Right ventricle myocardium inferior (tissue), 1 donor: ENCODE results near the gene CYB5R4. TPM values are rescaled to one million over a fixed set of nuclear protein-coding genes. Genes with fewer than 3 reads are reported as not detected.

Experiments used
- ATAC-seq: fragments of 200-7000 bp; cut with Tn5 transposase; one replicate; pipeline ENCODE4 v1.9.1; 2020; ENCODE audit warnings: mild to moderate bottlenecking, moderate library complexity
- DNase-seq: peaks from one replicate; pipeline ENCODE4 v3.0.0; 2021; ENCODE audit errors: missing footprints
- intact Hi-C: fragments of 100-400 bp; cut with DNase I; formaldehyde crosslinking; loops from one replicate; pipeline ENCODE4 v1.11.0; 2022
- total RNA-seq: library from RNA; stranded (reverse); fragmentation: NEBNext Ultra II Directional; extraction: Animal tissue kit (Norgen Biotek cat#: 25700); gene quantifications from one replicate; pipeline ENCODE4 v1.2.1, GENCODE V29; 2021
- donor health status: DM: no; HTN: yes; CAD: no; lungs with severe emphysema.

Gene CYB5R4
- total RNA-seq, 1 donor from 2014 or later, result 15.9 TPM

- intact Hi-C loops, result no loop called here
- no peak for ATAC-seq
- DNase-seq, result no peak
Observed at GRCh38 chr6:83960664-83961063, 101.2 kb downstream of the CYB5R4 start.

DNA sequence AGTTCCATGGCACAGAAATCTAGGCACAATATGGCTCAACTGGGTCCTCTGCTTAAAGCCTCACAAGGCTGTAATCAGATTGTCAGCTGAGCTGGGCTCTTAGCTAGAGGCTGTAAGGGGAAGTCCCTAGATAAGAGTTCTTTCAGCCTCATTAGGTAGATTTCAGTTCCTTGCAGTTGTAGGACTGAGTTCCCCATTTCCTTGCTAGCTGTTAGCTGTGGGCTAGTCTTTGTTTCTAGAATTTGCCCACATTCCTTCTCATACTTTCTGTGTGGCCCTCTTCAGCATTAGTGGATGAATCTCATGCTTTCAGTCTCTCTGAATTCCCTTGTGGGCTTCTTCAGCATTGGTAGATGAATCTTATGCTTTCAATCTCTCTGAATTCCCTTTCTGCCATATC, 103.1 kb downstream of the CYB5R4 start:
- no peak for DNase-seq
- intact Hi-C loops, result no loop called here
- ATAC-seq, result no peak

DNA sequence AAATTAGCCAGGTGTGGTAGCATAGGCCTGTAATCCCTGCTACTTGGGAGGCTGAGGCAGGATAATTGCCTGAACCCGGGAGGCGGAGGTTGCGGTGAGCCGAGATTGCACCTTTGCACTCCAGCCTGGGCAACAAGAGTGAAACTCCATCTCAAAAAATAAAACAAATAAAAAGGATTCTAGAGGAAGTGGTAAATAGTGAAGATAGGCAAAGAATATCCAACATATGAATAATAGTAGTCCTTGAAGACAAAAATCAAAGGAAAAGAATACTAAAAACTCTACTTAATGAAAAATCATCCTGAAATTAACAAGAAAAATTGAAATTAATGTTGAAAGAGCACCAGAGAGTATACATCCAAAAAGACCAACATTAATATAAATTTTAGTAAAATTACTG, 107.0 kb downstream of the CYB5R4 start:
- ATAC-seq, result no peak
- intact Hi-C loops, result no loop called here
- DNase-seq, result no peak

DNA sequence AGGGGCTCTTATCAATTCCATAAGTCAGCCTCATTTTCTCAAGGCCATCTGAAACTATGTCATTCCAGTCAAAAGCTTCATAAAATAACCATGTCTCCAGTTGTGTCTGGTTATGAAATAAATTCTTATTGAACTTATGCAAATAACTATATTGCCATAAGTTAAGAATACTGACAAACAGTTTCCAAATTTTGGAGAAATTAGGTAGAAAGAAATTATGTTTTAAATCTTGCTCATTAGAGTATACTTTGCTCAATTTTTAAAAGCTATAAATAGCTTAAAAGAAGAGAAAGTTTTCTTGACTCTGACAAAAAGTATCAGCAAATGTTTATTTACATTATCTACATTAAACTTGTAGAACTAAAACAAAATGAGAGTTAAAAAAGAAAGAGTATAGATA, 111.1 kb downstream of the CYB5R4 start:
- ATAC-seq (no peak), DNase-seq (no peak)
- intact Hi-C loops, result no loop called here

GRCh38 chr6:83974409-83975050, 115.0 kb downstream of the CYB5R4 start:
- no peak for DNase-seq
- ATAC-seq, result no peak
- intact Hi-C loops, result no loop called here

- intact Hi-C loops, result no loop called here
- ATAC-seq (no peak), DNase-seq (no peak)
Observed at GRCh38 chr6:83976037-83976755, 116.7 kb downstream of the CYB5R4 start.

GRCh38 chr6:83976871-83977270, 117.4 kb downstream of the CYB5R4 start:
- no peak for ATAC-seq
- DNase-seq, result no peak
- intact Hi-C loops, result no loop called here

DNA sequence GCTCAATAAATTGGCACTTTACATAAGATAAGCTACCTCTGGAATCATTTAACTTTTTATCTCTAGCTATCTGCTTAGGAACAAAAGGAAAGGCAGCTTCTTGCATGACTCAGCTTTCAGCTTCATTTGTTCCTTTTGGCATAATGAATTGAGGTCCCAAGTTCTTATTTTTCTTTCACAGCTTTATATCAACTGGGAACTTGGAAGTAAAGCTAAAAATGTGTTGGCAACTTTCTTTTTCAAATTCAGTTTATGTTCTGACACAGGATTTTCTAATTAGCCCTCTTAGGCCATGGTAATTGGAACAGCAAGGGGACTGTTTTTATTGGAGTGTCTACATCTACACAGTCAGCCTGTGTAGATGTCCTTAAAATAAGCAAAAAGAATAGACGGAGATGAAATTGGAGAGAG, 118.8 kb downstream of the CYB5R4 start:
- intact Hi-C loops, result no loop called here
- ATAC-seq, result no peak

DNA sequence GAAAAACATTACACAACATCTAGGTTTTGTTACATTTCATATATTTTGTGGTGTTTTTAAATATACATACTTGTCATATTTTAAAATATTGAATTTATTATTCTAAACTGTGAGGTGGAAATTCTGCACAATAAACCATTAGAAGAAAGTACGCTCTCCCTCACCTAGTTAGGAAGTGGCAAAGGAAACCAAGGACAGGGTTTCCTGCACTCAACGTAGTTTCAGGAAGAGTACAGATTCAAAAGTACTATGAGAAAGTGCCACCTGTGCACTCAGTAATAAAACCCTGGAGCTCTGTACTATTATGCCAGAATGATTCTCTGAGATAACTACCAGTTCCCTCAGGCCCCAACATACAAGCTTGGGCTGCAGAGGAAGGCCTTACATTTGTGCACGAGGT, 119.5 kb downstream of the CYB5R4 start:
- ATAC-seq, result no peak
- intact Hi-C loops, result no loop called here

More for the DNA sequence above, 118.8 kb downstream of the CYB5R4 start:
- no peak for DNase-seq

GRCh38 chr6:83984411-83984810, 124.9 kb downstream of the CYB5R4 start:
- no peak for ATAC-seq
- intact Hi-C loops, result no loop called here
- DNase-seq, result no peak

More for the DNA sequence above, 119.5 kb downstream of the CYB5R4 start:
- DNase-seq, result no peak

- intact Hi-C loops, result no loop called here
- ATAC-seq (no peak), DNase-seq (no peak)
Observed at GRCh38 chr6:83985308-83985713, 125.8 kb downstream of the CYB5R4 start.

- intact Hi-C loops, result no loop called here
- DNase-seq, result no peak
- ATAC-seq, result no peak
Observed at GRCh38 chr6:83985715-83986114, 126.2 kb downstream of the CYB5R4 start.

DNA sequence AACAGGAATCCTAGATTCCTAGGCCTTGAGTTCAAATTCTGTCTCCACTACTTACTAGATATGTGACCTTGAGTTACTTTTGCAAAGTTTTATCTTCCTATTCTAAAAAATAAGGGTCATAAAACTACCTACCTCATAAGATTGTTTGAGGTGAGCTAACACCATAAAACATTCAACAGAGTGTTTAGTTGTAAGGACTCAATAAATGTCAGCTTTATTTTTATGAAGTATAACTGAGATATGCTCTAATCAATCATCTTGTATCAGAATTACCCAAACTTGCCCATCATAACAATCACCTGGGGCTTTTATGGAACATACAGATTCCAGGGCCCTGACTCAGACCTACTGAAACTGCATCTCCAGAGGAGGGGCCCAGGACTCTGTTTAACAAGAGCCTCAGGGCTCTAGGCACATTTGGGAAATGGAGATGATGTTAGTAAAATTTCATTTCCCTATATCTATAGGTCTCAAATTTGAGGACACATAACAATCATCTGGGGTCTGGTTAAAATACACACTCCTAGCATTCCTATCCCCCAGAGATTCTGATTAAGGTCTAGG, 138.6 kb downstream of the CYB5R4 start:
- DNase-seq, result no peak
- intact Hi-C loops, result no loop called here
- no peak for ATAC-seq

- ATAC-seq (no peak), DNase-seq (no peak)
- intact Hi-C loops, result no loop called here
Observed at GRCh38 chr6:84001119-84001518, 141.6 kb downstream of the CYB5R4 start.

GRCh38 chr6:84002226-84002625, 142.7 kb downstream of the CYB5R4 start:
- ATAC-seq, result no peak
- DNase-seq, result no peak
- intact Hi-C loops, result no loop called here

GRCh38 chr6:84003131-84003530, 143.6 kb downstream of the CYB5R4 start:
- intact Hi-C loops, result no loop called here
- DNase-seq (no peak), ATAC-seq (no peak)

GRCh38 chr6:84003654-84004053, 144.2 kb downstream of the CYB5R4 start:
- intact Hi-C loops, result no loop called here
- ATAC-seq (no peak), DNase-seq (no peak)

GRCh38 chr6:84007871-84008270, 148.4 kb downstream of the CYB5R4 start:
- DNase-seq, result no peak
- ATAC-seq, result no peak
- intact Hi-C loops, result no loop called here

GRCh38 chr6:84013354-84013753, 153.9 kb downstream of the CYB5R4 start:
- no peak for DNase-seq
- ATAC-seq, result no peak
- intact Hi-C loops, result no loop called here

GRCh38 chr6:84013931-84014330, 154.4 kb downstream of the CYB5R4 start:
- intact Hi-C loops, result no loop called here
- no peak for DNase-seq
- ATAC-seq, result no peak
